SU-DHL-6 (cell line): ENCODE results near the gene NBPF3.

Experiments used
- H2AFZ ChIP-seq: fragments of 200-600 bp; sonication (generic); 2 replicates; pipeline ENCODE4 v1.6.1; 2014; ENCODE audit warnings: low read depth, mild to moderate bottlenecking, moderate library complexity, mixed read lengths, antibody characterized with exemption, low read length; ENCODE audit not compliant: severe bottlenecking
- H3F3A ChIP-seq: fragments of 200-600 bp; shearing (Covaris generic); 2 replicates; pipeline ENCODE4 v1.6.0; 2016; ENCODE audit warnings: antibody characterized with exemption, mild to moderate bottlenecking; ENCODE audit not compliant: insufficient read depth
- H3K27ac ChIP-seq: fragments of 200-600 bp; sonication (generic); 2 replicates; pipeline ENCODE4 v1.5.1; 2016; ENCODE audit warnings: low read depth, mild to moderate bottlenecking, low read length, moderate library complexity, mixed read lengths
- H3K27me3 ChIP-seq: fragments of 200-600 bp; sonication (generic), shearing (Covaris generic); 2 replicates; pipeline ENCODE4 v1.6.0; 2014; ENCODE audit warnings: mild to moderate bottlenecking, low read length
- H3K36me3 ChIP-seq: fragments of 200-600 bp; sonication (generic); 2 replicates; pipeline ENCODE4 v1.6.1; 2014; ENCODE audit warnings: mild to moderate bottlenecking, low read length, mixed read lengths
- H3K4me2 ChIP-seq: fragments of 300-600, 200-600 bp; shearing (Covaris generic), sonication (generic); 2 replicates; pipeline ENCODE4 v1.6.0; 2014; ENCODE audit warnings: low read length, low read depth, mild to moderate bottlenecking; ENCODE audit not compliant: poor library complexity, severe bottlenecking
- H3K4me3 ChIP-seq: fragments of 200-600 bp; sonication (generic); 2 replicates; pipeline ENCODE4 v1.5.1; 2014; ENCODE audit warnings: antibody characterized with exemption, low read length, mild to moderate bottlenecking, mixed read lengths; ENCODE audit not compliant: insufficient read depth, poor library complexity, severe bottlenecking
- H3K79me2 ChIP-seq: fragments of 200-600 bp; sonication (generic); 2 replicates; pipeline ENCODE4 v1.6.1; 2014; ENCODE audit warnings: mild to moderate bottlenecking, low read length, moderate library complexity; ENCODE audit not compliant: insufficient read depth
- H3K9ac ChIP-seq: fragments of 200-600 bp; sonication (generic); 2 replicates; pipeline ENCODE4 v1.7.0; 2014; ENCODE audit warnings: mild to moderate bottlenecking, low read length
- H3K9me2 ChIP-seq: fragments of 200-600 bp; sonication (generic); replicated peaks from 2 replicates; pipeline ENCODE4 v1.6.1; 2014; ENCODE audit warnings: low read length; ENCODE audit not compliant: insufficient read depth
- H3K9me3 ChIP-seq: fragments of 200-600 bp; sonication (generic); 2 replicates; pipeline ENCODE4 v1.6.1; 2014; ENCODE audit warnings: low read length, mixed read lengths; ENCODE audit not compliant: insufficient read depth
- H4K20me1 ChIP-seq: fragments of 200-600 bp; sonication (generic); 2 replicates; pipeline ENCODE4 v1.6.1; 2014; ENCODE audit warnings: low read depth, mild to moderate bottlenecking, antibody characterized with exemption, low read length, moderate library complexity, mixed read lengths
- EZH2phosphoT487 ChIP-seq: fragments of 200-600 bp; sonication (generic), shearing (Covaris generic); conservative IDR thresholded peaks from 2 replicates; pipeline ENCODE4 v1.6.1; 2018; ENCODE audit warnings: mild to moderate bottlenecking, antibody characterized with exemption, low read length, moderate library complexity, mixed read lengths
- TF ChIP-seq, protein P1 (sequence below): fragments of 200-600 bp; sonication (generic); IDR thresholded peaks from one replicate; pipeline ENCODE4 v1.5.1; 2017; ENCODE audit warnings: antibody characterized with exemption, mild to moderate bottlenecking, low read length, moderate library complexity; ENCODE audit not compliant: insufficient read depth, poor library complexity, severe bottlenecking

NBPF3 gene, protein sequence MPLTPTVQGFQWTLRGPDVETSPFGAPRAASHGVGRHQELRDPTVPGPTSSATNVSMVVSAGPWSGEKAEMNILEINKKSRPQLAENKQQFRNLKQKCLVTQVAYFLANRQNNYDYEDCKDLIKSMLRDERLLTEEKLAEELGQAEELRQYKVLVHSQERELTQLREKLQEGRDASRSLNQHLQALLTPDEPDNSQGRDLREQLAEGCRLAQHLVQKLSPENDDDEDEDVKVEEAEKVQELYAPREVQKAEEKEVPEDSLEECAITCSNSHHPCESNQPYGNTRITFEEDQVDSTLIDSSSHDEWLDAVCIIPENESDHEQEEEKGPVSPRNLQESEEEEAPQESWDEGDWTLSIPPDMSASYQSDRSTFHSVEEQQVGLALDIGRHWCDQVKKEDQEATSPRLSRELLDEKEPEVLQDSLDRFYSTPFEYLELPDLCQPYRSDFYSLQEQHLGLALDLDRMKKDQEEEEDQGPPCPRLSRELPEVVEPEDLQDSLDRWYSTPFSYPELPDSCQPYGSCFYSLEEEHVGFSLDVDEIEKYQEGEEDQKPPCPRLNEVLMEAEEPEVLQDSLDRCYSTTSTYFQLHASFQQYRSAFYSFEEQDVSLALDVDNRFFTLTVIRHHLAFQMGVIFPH

DNA sequence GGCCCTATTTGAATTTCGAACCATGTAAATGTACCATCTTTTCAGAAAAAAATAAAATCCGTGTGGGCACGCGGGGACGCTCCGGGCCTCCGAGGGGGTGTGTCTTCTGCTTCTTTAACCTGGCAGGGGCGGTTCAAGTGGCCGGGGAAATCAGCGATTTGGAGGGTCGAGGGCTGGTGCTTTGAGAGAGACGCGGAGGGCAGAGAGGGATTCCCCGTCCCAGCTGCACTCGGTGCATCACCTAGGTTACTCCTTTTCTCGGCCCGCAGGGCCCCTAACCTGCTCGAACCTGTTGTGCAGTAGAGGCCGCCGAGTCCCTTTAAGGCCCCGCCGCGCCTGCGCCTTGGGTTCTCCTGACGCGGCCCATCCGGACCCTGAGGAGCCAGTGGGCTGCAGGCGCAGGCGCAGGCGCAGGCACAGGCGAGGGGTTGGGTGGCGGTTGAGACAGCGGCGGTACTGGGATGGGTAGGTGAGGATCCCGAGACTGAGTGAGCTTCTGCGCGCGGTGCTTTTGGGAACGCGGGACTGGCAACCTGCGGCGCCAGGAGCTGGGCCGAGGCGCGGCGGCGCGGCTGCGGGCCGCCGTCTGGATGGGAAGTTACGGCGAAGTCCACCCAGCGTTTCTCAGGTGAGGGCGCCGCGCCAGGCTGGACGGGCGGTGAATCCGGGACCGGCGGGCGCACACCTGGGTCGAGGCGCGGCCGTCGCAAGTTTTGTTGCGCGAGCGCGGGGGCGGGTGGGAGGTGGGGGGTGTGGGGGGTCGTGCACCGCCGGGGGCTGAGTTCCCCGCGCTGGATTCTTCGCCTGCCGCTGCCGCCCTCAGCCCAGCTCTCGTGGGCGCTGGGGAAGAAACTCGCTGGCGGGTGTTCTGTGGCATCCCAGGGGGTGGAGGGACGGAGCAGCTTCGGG lies at the start of gene NBPF3:
Gene NBPF3 (plus strand): TSS at position 417 of the 909 bp plus-strand sequence. CDS start 4,950 bp downstream, outside the sequence.
- Histone ChIP-seq H3K4me2 (peak within 1 kb of the TSS; percentile 83), H3K9me2 (no peaks in the 10 kb centered on the region), H3K4me3 (peak within 1 kb of the TSS; percentile 80), H3F3A (no peaks in the 10 kb centered on the region), H3K9ac (peak within 1 kb of the TSS; percentile 69), H3K27me3 (no peaks in the 10 kb centered on the region), H4K20me1 (no peaks in the 10 kb centered on the region), H3K36me3 (no peaks in the 10 kb centered on the region), H2AFZ (peak within 1 kb of the TSS; percentile 85), H3K79me2 (peaks cover 6% of the 10 kb centered on the region; the same call in 1 of the 2 replicates), H3K9me3 (no peaks in the 10 kb centered on the region), H3K27ac (no peak within 1 kb of the TSS)
- TF ChIP-seq EZH2phosphoT487: no peak
- TF ChIP-seq, protein P1, sequence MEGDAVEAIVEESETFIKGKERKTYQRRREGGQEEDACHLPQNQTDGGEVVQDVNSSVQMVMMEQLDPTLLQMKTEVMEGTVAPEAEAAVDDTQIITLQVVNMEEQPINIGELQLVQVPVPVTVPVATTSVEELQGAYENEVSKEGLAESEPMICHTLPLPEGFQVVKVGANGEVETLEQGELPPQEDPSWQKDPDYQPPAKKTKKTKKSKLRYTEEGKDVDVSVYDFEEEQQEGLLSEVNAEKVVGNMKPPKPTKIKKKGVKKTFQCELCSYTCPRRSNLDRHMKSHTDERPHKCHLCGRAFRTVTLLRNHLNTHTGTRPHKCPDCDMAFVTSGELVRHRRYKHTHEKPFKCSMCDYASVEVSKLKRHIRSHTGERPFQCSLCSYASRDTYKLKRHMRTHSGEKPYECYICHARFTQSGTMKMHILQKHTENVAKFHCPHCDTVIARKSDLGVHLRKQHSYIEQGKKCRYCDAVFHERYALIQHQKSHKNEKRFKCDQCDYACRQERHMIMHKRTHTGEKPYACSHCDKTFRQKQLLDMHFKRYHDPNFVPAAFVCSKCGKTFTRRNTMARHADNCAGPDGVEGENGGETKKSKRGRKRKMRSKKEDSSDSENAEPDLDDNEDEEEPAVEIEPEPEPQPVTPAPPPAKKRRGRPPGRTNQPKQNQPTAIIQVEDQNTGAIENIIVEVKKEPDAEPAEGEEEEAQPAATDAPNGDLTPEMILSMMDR: no peak

DNA sequence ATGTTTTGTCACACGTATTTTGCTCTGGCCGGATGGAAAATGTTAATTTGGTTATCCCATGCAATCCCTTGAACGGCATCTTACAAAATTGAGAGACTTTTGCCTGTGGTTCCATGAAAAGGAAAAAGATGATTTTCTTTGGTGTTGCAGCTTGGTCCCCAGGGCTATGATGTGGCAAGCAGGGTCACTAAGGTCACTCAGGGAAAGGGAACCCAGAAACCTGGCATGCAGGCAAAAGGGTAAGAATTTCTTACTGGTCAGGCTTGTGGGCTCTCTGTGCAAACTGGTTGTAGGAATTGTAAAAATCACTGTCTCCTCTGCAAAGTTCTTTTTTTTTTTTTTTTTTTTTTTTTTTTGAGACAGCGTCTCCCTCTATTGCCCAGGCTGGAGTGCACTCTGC lies 48.4 kb upstream of the NBPF3 start:
- no peaks in the 10 kb centered on the region for H3K9me3 ChIP-seq
- no peak overlapping the region for H2AFZ ChIP-seq
- no peaks in the 10 kb centered on the region for H3K9me2 ChIP-seq
- H3K4me3 ChIP-seq: no peak overlapping the region
- no peak overlapping the region for H3K4me2 ChIP-seq
- H4K20me1 ChIP-seq: no peaks in the 10 kb centered on the region
- TF ChIP-seq, protein P1: no peak
- no peak for TF ChIP-seq EZH2phosphoT487
- H3F3A ChIP-seq: peaks cover 5% of the 10 kb centered on the region; the same call in 1 of the 2 replicates
- no peak overlapping the region for H3K9ac ChIP-seq
- H3K27ac ChIP-seq: no peak overlapping the region
- no peaks in the 10 kb centered on the region for H3K36me3 ChIP-seq
- H3K79me2 ChIP-seq: no peaks in the 10 kb centered on the region
- H3K27me3 ChIP-seq: no peaks in the 10 kb centered on the region

DNA sequence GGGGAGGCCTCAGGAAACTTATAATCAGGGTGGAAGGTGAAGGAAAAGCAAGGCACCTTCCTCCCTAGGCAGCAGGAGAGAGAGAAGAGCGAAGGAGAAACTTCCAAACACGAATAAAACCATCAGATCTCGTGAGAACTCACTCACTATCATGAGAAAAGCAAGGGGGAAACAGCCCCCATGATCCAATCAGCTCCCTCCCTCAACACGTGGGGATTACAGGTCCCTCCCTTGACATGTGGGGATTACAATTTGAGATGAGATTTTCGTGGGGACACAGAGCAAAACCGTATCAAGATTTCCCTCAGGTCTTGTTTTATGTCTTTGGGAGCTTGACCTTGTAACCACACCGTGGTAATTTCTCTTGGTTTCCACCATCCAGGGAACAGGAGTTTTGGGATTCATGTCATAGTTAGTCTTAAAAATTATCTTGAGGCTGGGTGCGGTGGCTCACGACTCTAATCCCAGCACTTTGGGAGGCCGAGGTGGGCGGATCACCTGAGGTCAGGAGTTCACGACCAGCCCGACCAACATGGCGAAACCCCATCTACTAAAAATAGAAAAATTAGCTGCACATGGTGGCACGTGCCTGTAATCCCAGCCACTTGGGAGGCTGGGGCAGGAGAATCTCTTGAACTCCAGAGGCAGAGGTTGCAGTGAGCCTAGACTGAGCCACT lies 47.2 kb upstream of the NBPF3 start:
- H3K4me2 ChIP-seq: no peak overlapping the region
- no peak overlapping the region for H3K9ac ChIP-seq
- H3K9me2 ChIP-seq: no peaks in the 10 kb centered on the region
- H3F3A ChIP-seq: peaks cover 6% of the 10 kb centered on the region; the same call in 1 of the 2 replicates
- no peaks in the 10 kb centered on the region for H4K20me1 ChIP-seq
- no peak overlapping the region for H2AFZ ChIP-seq
- H3K9me3 ChIP-seq: no peaks in the 10 kb centered on the region
- TF ChIP-seq EZH2phosphoT487: no peak
- TF ChIP-seq, protein P1: no peak
- H3K27me3 ChIP-seq: no peaks in the 10 kb centered on the region
- H3K36me3 ChIP-seq: no peaks in the 10 kb centered on the region
- H3K4me3 ChIP-seq: no peak overlapping the region
- no peak overlapping the region for H3K27ac ChIP-seq
- no peaks in the 10 kb centered on the region for H3K79me2 ChIP-seq
